NB4 (cell line): Measurements from ENCODE around the gene PIGB.

Experiments used
- DNase-seq: peaks from one replicate; pipeline ENCODE4 v3.0.0; 2010; ENCODE audit warnings: low read depth
- H3K4me3 ChIP-seq: one replicate; pipeline ENCODE4 v1.5.1; 2011; ENCODE audit warnings: mild to moderate bottlenecking, low read depth, low read length, moderate library complexity
- CTCF ChIP-seq: IDR thresholded peaks from one replicate; pipeline ENCODE4 v1.5.1; 2012; ENCODE audit warnings: low read depth, low read length
- MAX ChIP-seq: IDR thresholded peaks from 2 replicates; pipeline ENCODE4 v1.6.1; 2011; ENCODE audit warnings: low read depth, low read length
- MYC ChIP-seq: IDR thresholded peaks from 2 replicates; pipeline ENCODE4 v1.6.1; 2011; ENCODE audit warnings: low read depth, low read length
- POLR2A ChIP-seq: IDR thresholded peaks from 2 replicates; pipeline ENCODE4 v1.6.1; 2011; ENCODE audit warnings: mild to moderate bottlenecking; ENCODE audit not compliant: insufficient read length; ENCODE audit errors: extremely low read depth

The PIGB gene

GRCh38 chr15:55361048-55361447 is 42.0 kb downstream of the PIGB start:
- DNase-seq: no peak
- TF ChIP-seq MAX (no peak), MYC (no peak), POLR2A (no peak), CTCF (no peak)
- H3K4me3 ChIP-seq: no peak overlapping the region

GRCh38 chr15:55362641-55363040 is 43.6 kb downstream of the PIGB start:
- no peak overlapping the region for H3K4me3 ChIP-seq
- DNase-seq: no peak
- TF ChIP-seq POLR2A (no peak), CTCF (no peak), MAX (no peak), MYC (no peak)

GRCh38 chr15:55366981-55367380 is 48.0 kb downstream of the PIGB start:
- no peak for DNase-seq
- no peak overlapping the region for H3K4me3 ChIP-seq
- TF ChIP-seq CTCF (no peak), MYC (no peak), POLR2A (no peak)

GRCh38 chr15:55372701-55373440 is 53.8 kb downstream of the PIGB start:
- DNase-seq: no peak
- no peak overlapping the region for H3K4me3 ChIP-seq
- TF ChIP-seq MAX (no peak), POLR2A (no peak), MYC (no peak), CTCF (no peak)

- H3K4me3 ChIP-seq: no peak overlapping the region
- no peak for TF ChIP-seq CTCF
- TF ChIP-seq MYC: no peak
- TF ChIP-seq MAX: no peak
- TF ChIP-seq POLR2A: no peak
- no peak for DNase-seq
Observed at GRCh38 chr15:55379095-55379494, 60.1 kb downstream of the PIGB start.

- no peak overlapping the region for H3K4me3 ChIP-seq
- TF ChIP-seq POLR2A: no peak
- no peak for TF ChIP-seq CTCF
- TF ChIP-seq MAX: no peak
- no peak for TF ChIP-seq MYC
- DNase-seq: no peak
Observed at GRCh38 chr15:55381595-55381994, 62.6 kb downstream of the PIGB start.
